ENCODE results near the gene GPRIN1.

GPRIN1 gene

DNA sequence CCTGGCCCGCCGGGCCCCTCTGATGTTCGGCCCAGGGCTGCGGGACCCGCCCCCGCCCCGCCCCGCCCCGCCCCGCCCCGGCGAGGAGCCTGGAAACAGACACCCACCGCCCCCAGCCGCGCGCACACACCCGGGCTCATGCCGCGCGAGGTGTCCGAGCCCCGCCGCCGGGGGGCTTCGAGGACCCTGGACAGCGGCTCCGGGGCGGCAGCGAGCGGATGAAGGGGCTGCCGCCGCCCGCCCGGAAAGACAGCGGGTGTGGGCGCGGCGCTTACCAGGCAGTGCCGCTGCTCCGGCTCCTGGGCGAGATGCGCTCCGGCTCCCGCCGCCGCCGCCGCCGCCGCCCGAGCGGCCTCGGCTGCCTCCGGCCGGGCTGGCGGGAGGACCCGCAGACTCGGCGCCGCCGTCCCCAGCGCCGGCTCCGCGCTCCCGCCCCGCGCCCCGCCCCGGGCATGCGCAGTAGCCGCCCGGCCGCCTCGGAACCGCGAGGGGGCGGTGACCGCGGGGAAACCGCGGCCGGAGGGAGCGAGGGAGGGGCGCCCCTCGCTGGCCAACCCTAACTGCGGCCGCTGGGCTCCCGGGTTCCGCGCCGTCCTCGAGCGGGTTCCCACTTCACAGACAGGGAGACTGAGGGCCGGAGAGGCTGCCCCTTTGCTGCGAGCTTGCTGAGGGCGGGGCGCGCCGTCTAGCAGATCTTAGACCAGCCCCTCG is at the start of gene GPRIN1:
TSS of gene GPRIN1 (minus strand) at position 433 of the 711 bp plus-strand sequence. CDS start 10,322 bp downstream, outside the sequence.
- DNase-seq (ENCODE audit: low read depth): peak; percentile 27

DNA sequence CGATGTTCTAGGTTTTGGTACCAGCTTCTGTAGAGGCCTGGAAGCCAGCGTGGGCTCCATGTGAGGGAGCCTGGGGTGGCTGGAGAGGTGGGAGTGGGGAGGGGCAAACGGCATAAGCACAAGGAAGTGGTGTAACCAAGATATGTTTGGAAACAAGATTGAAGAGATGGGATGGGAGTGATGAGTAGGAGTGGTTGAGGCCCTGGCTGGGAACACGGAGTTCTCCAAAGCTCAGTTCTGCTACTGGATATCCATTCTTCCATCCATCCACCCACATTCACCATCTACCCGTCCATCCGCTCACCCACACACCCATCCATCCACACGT is 49.5 kb upstream of the GPRIN1 start:
- DNase-seq (ENCODE audit: low read depth): no peak

DNA sequence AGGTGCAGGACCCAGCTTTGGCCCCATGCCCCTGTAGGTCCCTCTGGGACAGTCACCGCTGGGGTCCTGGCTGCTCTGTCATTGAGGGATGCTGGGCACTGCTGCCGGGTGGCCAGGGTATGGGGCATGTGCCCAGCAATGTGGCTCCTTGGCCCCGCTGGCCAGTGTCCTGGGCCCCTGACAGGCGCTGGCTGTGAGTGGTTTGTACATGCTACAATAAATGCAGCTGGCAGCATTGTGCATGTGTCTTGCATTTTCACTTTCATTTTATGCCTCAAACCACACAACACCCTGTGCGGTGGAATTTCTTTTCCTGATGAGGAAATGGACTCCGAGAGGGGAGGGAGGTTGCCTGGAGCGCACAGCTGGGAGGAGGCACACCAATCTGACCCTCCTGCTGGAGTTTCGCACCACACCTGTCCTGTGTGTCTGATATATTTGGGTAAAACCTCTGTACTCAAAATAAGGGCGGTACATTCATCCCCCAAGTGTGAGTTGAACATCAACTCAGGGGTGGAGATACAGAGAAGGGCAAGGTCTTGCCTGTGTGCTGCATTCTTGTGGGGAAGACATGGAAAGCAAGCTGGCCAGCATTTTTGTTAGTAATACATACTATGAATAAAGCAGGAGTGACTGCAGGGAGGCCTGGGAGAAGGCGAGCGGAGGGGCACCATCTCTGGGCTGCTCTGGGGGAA is 49.0 kb upstream of the GPRIN1 start:
- peak; percentile 38 for DNase-seq (ENCODE audit: low read depth)

DNA sequence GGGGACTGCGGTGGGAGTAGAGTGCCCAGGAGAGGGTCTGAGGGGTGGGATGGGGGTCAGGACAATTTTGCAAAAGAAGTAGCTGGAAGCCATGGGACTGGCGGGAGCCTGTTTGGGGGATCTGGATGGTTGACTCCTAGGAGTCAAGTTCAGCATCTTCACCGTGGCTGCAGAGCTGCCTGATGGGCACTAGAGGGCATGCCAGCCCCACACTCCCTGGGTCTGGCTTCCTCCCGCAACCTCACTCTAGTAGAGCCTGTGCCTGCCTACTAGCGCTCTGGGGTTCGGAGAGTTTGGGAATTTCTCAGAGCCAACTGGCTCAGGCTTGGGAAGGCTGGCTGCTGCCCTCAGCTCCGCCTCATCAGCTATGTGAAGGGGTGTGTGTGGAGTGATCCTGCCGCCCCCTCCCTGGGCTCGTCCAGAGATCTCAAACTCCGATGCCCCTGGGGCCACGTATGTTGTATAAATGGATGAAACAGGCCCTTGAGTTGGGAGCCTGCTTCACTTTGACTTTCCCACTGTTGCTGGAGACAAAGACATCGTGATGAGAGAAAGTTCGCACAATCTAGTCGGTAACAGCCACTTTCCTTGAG is 48.1 kb upstream of the GPRIN1 start:
- DNase-seq (ENCODE audit: low read depth): peak; percentile 69

DNA sequence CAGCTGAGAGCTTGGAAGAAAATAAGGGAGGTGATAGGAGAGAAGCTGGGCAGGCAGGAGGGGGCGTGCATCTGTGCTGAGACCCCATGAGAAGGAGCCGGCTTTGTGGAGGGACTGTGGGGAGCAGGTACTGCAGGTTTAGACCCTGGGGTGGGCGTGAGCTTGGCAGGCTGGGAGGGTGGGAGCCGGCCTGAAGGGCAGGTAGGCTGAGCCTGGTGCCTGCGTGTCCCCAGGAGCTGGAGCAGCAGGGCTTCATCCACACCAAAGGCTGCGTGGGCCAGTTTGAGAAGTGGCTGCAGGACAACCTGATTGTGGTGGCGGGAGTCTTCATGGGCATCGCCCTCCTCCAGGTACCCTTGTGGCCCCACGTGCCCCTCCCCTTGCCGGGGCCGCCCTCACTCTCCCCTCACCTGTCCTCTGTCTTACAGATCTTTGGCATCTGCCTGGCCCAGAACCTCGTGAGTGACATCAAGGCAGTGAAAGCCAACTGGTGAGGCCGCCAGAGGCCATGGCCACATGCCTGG is 46.6 kb upstream of the GPRIN1 start:
- no peak for DNase-seq (ENCODE audit: low read depth)

DNA sequence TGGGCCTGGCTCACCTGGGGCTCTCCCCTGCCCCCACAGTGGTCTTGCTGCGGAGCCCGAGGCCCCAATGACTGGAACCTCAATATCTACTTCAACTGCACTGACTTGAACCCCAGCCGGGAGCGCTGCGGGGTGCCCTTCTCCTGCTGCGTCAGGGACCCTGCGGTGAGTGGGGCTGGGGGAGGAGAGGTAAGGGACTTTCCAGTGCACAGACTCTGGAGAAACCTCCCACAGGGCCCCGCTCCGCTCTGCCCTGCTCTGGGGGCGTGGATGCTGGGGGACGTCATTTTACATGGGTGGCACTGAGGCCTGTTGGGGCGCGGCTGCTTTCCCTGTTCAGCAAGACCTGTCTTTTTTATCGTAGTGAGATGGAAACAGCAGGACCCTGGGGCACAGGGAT is 44.9 kb upstream of the GPRIN1 start:
- no peak for DNase-seq (ENCODE audit: low read depth)

DNA sequence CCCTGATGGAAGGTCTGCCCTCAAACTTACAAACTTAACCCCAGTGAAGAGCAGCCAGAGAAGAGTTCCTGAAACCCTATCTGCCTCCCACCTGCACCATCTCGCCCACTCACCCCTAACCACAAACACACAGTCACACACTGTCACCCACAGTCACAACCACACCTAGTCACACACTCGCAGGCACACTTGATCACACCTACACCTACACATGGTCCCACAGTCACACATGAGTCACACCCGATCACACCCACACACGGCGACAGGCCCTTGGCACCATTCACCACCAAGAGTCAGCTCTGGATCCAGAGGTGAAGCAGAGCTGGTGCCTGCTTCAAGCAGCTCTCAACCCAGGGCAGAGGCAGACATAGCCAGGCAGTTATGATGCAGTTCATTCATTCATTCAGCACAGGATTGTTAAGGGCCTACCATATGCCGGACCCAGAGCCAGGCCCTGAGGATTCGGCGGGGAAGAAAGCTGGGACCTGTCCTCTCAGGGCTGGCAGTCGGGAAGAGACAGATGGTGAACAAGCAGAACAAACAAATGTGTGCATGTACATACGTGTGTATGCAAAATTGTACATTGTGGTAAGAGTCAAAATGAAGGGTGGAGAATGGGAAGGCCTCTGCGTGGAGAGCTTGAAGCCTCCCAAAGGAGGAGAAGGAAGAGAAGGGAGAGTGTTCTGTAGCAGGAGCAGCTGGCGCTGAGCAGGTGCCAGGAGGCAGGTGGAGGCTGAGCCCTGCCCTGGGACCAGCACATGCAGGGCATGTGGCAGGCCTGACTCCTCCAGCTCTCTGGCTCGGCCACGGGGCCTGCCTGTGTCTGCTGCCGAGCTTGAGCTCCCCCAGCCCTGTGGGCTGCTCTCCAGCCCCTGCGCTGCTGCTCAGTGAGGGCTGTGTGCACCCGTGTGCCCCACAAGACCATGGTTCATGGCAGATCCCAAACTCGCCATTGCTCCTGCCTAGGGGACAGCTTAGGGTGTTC is 43.7 kb upstream of the GPRIN1 start:
- no peak for DNase-seq (ENCODE audit: low read depth)

DNA sequence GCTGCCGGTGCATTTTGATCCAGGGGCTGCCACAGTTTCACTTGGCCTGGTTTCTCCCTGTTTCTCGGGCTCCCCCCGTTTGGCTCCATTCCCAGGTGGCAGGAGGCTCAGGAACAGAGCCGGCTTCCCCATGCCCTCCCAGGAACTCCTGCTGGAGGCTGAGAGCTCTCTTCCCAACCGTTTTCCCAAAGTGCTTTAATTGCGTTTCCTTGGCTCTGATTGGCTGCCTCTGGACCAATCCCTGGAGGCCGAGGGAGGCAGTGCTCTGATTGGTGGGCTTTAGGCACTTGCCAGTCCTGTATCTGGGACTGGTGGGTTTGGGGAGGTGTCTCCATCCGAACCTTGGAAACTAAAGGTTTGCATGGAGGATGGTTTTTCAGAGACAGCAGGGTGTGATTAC is 42.2 kb upstream of the GPRIN1 start:
- no peak for DNase-seq (ENCODE audit: low read depth)

DNA sequence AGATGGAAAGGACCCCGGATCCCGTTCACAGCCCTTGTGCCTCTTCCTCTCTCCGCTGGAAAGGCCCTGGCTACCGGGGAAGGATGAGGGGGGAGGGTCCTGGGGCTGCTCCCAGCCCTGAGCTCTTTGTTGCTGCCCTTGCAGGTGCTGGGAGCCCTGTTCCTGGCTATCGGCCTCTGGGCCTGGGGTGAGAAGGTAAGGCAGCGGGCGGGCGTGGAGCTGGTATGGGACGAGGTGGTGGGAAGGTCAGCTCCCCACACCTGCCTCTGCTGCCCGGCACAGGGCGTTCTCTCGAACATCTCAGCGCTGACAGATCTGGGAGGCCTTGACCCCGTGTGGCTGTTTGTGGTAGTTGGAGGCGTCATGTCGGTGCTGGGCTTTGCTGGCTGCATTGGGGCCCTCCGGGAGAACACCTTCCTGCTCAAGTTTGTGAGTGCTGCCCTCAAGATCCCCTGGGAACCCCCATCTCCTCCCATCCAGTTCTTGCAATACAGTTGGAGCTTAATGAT is 41.6 kb upstream of the GPRIN1 start:
- no peak for DNase-seq (ENCODE audit: low read depth)

DNA sequence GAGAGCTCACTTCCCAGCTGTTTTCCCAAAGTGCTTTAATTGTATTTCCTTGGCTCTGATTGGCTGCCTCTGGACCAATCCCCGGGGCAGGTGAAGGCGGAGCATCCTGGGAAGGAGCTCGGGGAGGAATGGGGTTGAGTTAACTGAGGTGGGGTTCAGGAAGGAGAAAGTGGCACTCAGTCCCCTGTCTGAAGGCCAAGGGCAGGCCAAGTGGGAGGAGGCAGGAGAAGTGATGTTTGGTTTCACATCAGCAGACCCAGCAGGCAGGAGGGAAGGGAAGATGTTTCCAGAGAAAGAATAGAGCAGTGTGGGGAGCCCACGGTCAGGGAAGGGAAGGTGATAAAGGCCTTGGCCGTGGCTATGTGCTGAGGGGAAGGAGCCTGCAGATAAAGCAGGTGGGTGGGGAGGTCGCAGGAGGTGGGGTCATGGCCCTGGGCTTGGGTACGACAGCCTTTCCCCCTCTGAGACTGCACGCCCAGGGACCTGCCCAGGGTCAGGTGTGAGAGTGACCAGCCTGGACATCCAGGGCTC is 40.5 kb upstream of the GPRIN1 start:
- no peak for DNase-seq (ENCODE audit: low read depth)

DNA sequence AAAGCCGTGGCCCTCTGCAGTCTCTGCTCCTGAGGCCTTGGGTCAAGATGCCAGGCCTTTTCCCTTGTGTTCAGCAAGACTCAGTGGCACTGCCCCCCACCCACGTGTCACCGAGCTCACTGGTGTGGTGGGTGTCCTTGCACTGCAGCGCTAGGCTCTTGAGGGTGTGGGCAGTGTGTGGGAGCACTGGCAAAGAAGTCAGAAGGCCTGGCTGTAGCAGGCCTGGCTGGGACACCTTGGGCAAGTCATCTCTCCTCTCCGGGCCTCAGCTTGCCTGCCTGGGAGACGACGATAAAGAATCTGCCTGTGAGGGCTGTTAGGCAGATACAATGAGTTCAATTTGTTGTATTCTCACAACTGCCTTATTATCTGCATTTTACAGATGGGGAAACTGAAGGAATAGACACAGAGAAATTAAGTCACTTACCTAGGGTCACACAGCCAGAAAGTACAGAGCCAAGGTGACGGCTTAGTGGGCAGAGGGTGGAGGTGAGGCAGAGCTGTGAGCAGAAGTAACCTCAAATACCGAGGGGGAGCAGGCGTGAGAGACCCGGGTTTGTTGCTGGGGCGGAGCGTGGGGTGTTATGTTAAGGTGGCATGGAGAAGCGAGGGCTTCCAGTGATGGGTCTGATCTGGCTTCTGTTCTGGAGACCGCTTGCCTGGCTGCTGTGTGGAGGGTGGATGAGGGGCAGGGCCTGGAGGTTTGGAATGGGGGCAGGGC is 38.7 kb upstream of the GPRIN1 start:
- DNase-seq (ENCODE audit: low read depth): no peak

DNA sequence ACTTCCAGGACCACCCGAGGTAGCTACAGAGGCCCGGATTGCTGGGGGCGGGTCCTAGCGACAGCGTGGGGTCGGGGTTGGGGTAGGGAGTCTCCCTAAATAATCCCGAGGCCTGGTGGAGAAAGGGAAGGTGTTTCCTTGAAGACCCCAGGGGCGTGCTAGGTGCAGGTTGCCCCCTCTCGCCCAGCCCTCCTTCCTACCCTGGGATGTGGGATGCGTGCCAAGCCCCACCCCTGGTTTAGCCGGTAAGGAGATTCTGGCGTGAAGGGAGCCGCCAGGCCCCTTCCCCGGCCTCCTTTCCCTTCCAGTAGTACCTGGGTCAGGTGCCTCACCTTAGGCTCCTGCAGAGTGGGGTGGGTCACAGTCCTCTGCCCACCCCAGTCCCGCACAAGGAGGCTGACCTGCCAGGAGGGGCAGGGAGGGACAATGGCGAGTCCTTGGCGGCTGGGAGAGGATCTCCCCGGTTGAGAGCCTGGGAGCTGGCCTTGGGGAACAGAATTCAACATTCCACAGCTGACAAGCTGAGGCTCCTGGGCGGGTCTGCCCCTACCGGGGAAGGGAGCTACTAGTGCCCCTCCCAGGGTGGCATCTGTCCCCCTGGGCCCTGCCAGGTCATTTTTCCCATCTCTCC is 38.0 kb upstream of the GPRIN1 start:
- DNase-seq (ENCODE audit: low read depth): no peak

DNA sequence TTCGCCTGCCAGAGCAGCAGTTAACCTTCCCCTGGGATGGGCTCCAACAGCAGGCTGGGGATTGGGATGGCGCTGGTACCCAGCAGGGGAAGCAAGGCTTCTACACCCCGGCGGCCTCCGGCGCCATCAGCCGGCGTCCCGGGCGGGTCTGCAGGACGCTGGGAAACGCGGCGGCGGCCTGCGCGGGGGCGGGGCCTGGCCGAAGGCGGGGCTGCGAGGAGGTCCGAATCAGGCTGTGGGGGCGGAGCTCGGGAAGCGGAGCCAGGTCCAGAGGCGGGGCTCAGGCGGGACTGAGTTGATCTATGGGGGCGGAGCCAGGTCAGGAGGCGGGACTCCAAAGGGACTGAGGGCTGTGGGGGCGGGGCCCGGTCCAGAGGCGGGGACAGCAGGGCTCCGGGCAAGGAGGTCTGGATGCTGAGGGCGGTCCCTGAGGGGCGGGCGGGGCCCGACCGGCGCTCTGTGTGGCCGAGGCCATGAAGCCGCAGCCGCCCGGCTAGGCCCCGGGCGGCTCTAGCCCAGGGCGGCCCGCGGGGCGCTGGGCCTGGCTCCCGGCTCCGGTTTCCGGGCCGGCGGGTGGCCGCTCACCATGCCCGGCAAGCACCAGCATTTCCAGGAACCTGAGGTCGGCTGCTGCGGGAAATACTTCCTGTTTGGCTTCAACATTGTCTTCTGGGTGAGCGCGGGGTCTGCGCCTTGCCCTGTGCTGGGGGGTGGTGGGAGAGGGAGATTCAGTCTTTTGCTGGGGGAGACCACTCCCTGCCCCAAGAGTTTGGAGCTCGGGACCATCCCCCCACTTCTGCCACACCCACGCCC is 37.3 kb upstream of the GPRIN1 start, which contains the start of gene TSPAN17:
TSS of gene TSPAN17 (plus strand) at position 455 of the 813 bp plus-strand sequence. CDS start at position 587, 132 bp downstream.
- DNase-seq (ENCODE audit: low read depth): peak; percentile 98

DNA sequence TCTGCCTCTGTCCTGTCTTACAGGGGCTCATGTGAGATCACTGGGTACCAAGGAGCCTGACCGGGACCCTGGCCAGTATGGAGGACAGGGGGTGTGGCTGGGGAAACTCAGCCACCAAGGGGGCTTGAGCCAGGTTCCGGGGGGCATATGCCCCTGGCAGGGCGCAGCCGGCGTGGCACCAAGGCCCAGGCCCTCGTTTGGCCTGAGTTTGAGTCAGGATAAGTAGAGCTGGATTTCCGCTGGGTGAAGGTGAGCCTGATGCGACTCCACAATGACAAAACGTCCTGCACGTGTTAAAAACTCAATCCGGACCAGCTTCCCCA is 36.7 kb upstream of the GPRIN1 start:
- DNase-seq (ENCODE audit: low read depth): no peak

DNA sequence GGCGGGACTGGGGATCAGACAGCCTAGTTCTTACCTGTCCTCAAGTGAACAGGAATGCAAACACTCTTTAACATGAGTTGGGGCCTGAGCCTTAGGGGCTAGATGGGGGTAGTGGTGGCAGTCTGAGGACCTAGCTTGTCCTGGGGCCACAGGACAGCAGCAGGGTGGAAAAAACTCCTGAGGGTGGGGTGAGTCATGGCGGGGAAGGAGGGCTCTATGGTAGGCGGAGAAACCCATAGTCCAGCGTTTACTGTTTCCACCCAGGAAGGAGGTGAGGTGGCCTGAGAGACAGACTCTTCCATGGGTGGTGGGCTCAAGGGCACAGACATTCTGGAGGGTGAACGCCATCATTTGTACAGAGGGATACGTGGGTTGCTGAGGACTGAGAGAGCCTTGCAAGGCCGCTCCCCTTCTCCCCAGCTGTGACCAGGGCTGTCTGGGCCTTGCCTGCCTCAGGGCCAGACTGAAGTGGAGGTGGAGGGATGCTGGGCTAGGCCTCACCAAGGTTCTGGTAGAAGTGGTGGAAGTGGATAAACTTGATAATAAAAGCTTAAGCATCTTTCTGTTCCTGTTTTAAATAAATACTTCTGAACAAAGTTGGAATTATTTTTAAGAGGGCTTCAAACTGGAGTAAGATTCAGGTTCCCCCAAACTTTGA is 36.2 kb upstream of the GPRIN1 start:
- no peak for DNase-seq (ENCODE audit: low read depth)

DNA sequence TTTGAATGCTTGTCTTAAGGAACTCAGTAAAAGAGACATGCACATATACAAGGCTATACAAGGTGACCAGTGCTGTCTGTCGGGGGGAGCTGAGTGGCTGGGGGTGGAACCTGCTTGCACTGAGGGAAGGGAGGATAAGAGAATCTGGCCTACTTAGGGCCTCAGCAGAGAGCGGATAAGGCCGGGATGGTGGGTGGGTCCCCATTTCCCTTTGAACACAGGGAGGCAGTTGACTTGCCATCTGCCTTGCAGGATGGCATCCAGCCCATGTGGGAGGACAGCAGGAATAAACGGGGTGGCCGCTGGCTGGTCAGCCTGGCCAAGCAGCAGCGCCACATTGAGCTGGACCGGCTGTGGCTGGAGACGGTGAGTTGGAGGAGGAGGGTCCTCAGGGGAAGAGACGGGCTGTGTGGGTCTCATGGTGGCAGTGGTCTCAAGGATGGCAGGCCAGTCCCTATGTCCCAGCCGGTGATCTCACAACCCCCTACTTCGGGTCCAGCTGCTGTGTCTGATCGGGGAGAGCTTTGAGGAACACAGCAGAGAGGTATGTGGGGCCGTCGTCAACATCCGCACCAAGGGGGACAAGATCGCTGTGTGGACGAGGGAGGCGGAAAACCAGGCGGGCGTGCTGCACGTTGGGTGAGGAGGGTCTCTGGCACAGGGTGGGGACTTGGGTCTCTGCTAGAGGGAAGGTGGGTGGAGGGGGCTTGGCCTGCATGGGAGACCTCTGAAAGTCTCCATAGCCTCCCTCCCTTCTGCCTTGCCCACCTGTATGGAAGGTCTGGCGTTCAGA is 35.1 kb upstream of the GPRIN1 start:
- DNase-seq (ENCODE audit: low read depth): no peak

DNA sequence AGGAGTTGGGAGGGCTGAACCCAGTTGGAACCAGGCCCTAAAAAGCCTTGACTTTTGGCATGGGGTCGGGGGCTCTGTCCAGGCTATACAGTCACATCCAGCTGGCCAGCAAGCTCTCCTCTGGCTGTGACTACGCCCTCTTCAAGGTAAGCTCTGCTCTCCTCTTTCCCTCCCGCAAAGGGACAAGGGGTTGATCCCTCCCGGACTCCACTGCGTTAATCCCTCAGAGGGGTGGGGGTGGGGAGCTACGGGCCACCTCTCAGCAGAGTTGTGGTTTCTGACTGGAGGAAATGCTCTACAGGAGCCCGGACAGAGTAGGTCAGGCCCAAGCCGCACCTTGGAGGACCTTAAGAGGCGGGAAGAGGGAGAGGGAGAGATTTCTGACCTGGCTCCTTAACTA is 34.3 kb upstream of the GPRIN1 start:
- no peak for DNase-seq (ENCODE audit: low read depth)

Measured in fibroblast of gingiva (primary cell).